MCF 10A (cell line): ENCODE data around the gene RETNLB. TPM values are rescaled to one million over a fixed set of nuclear protein-coding genes. Genes with fewer than 3 reads are reported as not detected.

Experiments
- BruUV-seq: library from RNA; stranded (reverse); fragments of 400-500 nt; replicated peaks from 2 replicates; lab custom pipeline; 2021; lab: Mats Ljungman, UMichigan
- CTCF ChIA-PET: fragments of 300-600 bp; sonication (Branson Sonifier 250); formaldehyde crosslinking; extraction: SDS; loops from one replicate; lab custom pipeline; 2021; ENCODE audit warnings: antibody characterized with exemption, inconsistent platforms; lab: Yijun Ruan, JAX
- POLR2A ChIA-PET: fragments of 300-600, 350-650 bp; sonication (Branson Sonifier 250); formaldehyde crosslinking; extraction: SDS; loops from one replicate; lab custom pipeline; 2020; ENCODE audit warnings: antibody characterized with exemption, inconsistent platforms; lab: Yijun Ruan, JAX
- DNase-seq: peaks from one replicate; pipeline ENCODE4 v3.0.0-alpha.2; 2018; ENCODE audit not compliant: unreplicated experiment
- H3K27ac Mint-ChIP-seq: one replicate; pipeline ENCODE4 v1.8.0; 2022; ENCODE audit warnings: mild to moderate bottlenecking, low read depth, mixed read lengths; ENCODE audit not compliant: unreplicated experiment
- H3K27me3 Mint-ChIP-seq: one replicate; pipeline ENCODE4 v1.8.0; 2022; ENCODE audit warnings: mixed read lengths; ENCODE audit not compliant: insufficient read depth, unreplicated experiment
- H3K36me3 Mint-ChIP-seq: one replicate; pipeline ENCODE4 v1.8.0; 2022; ENCODE audit warnings: mild to moderate bottlenecking, moderate library complexity, mixed read lengths; ENCODE audit not compliant: insufficient read depth, unreplicated experiment
- H3K4me1 Mint-ChIP-seq: one replicate; pipeline ENCODE4 v1.8.0; 2022; ENCODE audit warnings: mixed read lengths; ENCODE audit not compliant: insufficient read depth, unreplicated experiment
- H3K4me3 Mint-ChIP-seq: one replicate; pipeline ENCODE4 v1.8.0; 2022; ENCODE audit warnings: mild to moderate bottlenecking, moderate library complexity, mixed read lengths; ENCODE audit not compliant: unreplicated experiment
- H3K9me3 Mint-ChIP-seq: one replicate; pipeline ENCODE4 v1.8.0; 2022; ENCODE audit warnings: mixed read lengths; ENCODE audit not compliant: unreplicated experiment
- intact Hi-C: fragments of 100-400 bp; cut with micrococcal nuclease; formaldehyde crosslinking; loops from 2 replicates; pipeline ENCODE4 v1.14.1; 2022
- total RNA-seq: library from RNA; stranded (reverse); gene quantifications from 2 replicates; pipeline ENCODE4 v1.2.3, GENCODE V29; 2022
- TF ChIP-seq, protein P1 (sequence below): fragments of 200-600 bp; IDR thresholded peaks from one replicate; pipeline ENCODE4 v1.8.0; 2022; ENCODE audit warnings: antibody characterized with exemption, mild to moderate bottlenecking; ENCODE audit not compliant: unreplicated experiment

RETNLB gene
- total RNA-seq, 1 experiment from 2014 or later: not detected

DNA sequence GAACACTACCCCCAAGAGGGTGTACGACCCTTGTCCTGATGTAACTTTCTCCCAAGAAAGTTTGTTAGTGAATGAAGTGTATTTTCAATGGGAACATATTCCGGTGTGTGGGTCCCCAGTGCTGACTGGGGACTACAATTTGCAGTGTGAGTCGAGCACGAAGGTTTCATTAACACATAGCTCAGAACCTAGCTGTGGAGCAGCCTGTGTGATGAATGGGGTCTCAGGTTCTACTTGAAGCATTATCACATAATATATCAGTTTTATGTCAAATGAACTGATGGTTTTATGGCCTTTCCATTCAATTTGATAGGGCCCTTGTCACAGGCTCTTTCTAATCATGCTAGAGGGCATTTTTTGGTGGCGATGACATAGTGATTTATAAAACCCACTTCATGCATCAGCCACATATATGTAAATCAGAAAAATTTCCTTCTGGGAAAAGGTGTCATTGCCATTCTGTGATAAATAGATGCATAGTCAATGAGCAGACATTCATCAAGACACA is 44.1 kb downstream of the RETNLB start:
- no TSS peak for BruUV-seq
- no peak for DNase-seq
- Mint-ChIP-seq H3K36me3 (no peaks in the 10 kb centered on the region), H3K27me3 (no peaks in the 10 kb centered on the region), H3K4me1 (no peaks in the 10 kb centered on the region), H3K9me3 (no peaks in the 10 kb centered on the region), H3K4me3 (no peak overlapping the region), H3K27ac (no peak overlapping the region)
- intact Hi-C loops: no loop called here
- CTCF ChIA-PET: interaction anchor here (0.7 kb wide), 1 partner anchor 53 kb away, joined by 3 read pairs; no protein-coding TSS in a partner anchor
- POLR2A ChIA-PET: interaction anchor here (1.0 kb wide), 1 partner anchor 11 kb away, joined by 3 read pairs; no protein-coding TSS in a partner anchor
- TF ChIP-seq, protein P1, sequence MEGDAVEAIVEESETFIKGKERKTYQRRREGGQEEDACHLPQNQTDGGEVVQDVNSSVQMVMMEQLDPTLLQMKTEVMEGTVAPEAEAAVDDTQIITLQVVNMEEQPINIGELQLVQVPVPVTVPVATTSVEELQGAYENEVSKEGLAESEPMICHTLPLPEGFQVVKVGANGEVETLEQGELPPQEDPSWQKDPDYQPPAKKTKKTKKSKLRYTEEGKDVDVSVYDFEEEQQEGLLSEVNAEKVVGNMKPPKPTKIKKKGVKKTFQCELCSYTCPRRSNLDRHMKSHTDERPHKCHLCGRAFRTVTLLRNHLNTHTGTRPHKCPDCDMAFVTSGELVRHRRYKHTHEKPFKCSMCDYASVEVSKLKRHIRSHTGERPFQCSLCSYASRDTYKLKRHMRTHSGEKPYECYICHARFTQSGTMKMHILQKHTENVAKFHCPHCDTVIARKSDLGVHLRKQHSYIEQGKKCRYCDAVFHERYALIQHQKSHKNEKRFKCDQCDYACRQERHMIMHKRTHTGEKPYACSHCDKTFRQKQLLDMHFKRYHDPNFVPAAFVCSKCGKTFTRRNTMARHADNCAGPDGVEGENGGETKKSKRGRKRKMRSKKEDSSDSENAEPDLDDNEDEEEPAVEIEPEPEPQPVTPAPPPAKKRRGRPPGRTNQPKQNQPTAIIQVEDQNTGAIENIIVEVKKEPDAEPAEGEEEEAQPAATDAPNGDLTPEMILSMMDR: no peak

Other genes starting within 250 kb of the RETNLB start
- gene MYH15, start 246.8 kb downstream of the RETNLB start, total RNA-seq: 0.19 and 0.25 TPM in 2 replicates
- 15.5 and 23.9 TPM in 2 replicates for gene CIP2A, start 168.0 kb downstream of the RETNLB start, total RNA-seq
- gene DZIP3, start 167.7 kb downstream of the RETNLB start, total RNA-seq: 10.1 and 10.3 TPM in 2 replicates
- not detected in 2 replicates for gene TRAT1, start 65.4 kb upstream of the RETNLB start, total RNA-seq
- gene GUCA1C, start 196.5 kb upstream of the RETNLB start, total RNA-seq: not detected in 2 replicates